Measurements from ENCODE around the gene GRB10. TPM values are rescaled to one million over a fixed set of nuclear protein-coding genes. Genes with fewer than 3 reads are reported as not detected.
A peak's percentile ranks its signal among the peaks of the same experiment; 100 is the strongest.

GRB10 gene
- 1 to 10 TPM; 5.9 to 8.4 TPM for total RNA-seq
- 2.8 TPM for polyA plus RNA-seq (2013, experiment 1 of 2)
- 5.4 TPM for polyA plus RNA-seq (2013, experiment 2 of 2)
- 3.2 to 54.7 (median 8.2) reads per million in 172 experiments for total RNA-seq

DNA sequence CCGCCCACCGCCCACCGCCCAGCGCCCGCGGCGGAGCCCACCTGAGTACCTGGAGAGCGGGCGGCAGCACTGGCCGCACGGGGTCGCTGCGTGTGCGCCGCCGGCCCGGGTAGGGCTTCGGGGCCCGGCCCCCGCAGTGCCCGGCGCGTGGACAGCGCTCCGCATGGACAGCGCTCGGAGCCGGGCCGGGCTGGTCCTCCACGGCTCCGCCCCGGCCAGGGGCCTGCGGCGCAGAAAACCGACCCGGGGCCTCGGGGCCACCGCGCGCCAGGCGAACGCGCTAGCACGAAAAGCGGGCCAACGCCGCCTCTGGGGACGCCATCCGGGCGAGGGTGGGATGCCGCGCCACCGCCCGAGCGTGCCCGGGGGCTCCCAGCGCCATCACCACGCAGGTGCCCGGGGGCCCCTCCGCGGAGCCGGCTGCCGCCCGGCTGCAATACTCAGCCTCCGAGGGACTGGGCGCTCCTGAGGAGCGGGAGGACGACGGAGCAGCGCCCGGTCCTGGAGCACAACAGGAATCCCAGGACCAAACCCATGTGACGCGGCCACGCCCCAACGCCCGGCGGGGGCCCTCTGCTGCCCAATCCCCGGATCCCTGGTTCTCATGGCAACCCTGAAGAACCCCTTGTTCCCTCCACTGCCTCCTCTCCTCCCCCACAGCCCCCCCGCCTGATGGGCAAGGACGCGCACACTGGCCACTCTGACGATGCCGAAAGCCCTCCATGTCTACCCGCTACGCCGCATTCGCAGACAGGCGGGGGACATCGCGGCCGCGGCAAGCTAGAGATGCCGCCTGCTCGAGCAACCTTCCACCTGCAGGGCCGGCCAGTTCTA is at the start of gene GRB10:
Gene GRB10, minus strand, starts transcription at position 522 of the 834 bp plus-strand sequence. CDS start 50,574 bp downstream, outside the sequence.
- H3K4me1 ChIP-seq (ENCODE audit: insufficient read depth, low read length) = peaks cover 16% of the 10 kb centered on the region
- H3K36me3 ChIP-seq (ENCODE audit: insufficient read depth, low read length) = no peaks in the 10 kb centered on the region
- Mint-ChIP-seq H3K27ac (peak within 1 kb of the TSS; percentile 71), H3K36me3 (ENCODE audit: low read depth) (no peaks in the 10 kb centered on the region), H3K4me3 (peak within 1 kb of the TSS; percentile 82), H3K27me3 (peaks cover 50% of the 10 kb centered on the region), H3K9me3 (peaks cover 3% of the 10 kb centered on the region), H3K4me1 (ENCODE audit: low read depth) (peaks cover 20% of the 10 kb centered on the region)
- POLR2A ChIA-PET = no interaction called here
- H3K27me3 ChIP-seq (ENCODE audit: control insufficient read depth in 1 of 2, insufficient read depth in 2 of 2, low read length in 2 of 2) = peaks cover 0 to 4% of the 10 kb centered on the region in 2 experiments
- peak in 4 of 14 experiments; percentile 2 to 47 (median 34) for DNase-seq
- intact Hi-C loops (cut with DNase I, micrococcal nuclease) = loop anchor here in 1 of 2 experiments (5.0 kb wide), 1 partner anchor 40 kb away; no protein-coding TSS in a partner anchor
- H3K27ac ChIP-seq (ENCODE audit: low read depth in 1 of 2, low read length in 2 of 2) = no peak within 1 kb of the TSS
- no peak for ATAC-seq (ENCODE audit: poor library complexity)
- H3K4me3 ChIP-seq (ENCODE audit: low read length) = peak within 1 kb of the TSS; percentile 52
- peaks cover 0 to 10% of the 10 kb centered on the region in 2 experiments for H3K9me3 ChIP-seq (ENCODE audit: control insufficient read depth in 1 of 2, insufficient read depth in 1 of 2, low read length in 2 of 2)
- TF ChIP-seq, protein P1, sequence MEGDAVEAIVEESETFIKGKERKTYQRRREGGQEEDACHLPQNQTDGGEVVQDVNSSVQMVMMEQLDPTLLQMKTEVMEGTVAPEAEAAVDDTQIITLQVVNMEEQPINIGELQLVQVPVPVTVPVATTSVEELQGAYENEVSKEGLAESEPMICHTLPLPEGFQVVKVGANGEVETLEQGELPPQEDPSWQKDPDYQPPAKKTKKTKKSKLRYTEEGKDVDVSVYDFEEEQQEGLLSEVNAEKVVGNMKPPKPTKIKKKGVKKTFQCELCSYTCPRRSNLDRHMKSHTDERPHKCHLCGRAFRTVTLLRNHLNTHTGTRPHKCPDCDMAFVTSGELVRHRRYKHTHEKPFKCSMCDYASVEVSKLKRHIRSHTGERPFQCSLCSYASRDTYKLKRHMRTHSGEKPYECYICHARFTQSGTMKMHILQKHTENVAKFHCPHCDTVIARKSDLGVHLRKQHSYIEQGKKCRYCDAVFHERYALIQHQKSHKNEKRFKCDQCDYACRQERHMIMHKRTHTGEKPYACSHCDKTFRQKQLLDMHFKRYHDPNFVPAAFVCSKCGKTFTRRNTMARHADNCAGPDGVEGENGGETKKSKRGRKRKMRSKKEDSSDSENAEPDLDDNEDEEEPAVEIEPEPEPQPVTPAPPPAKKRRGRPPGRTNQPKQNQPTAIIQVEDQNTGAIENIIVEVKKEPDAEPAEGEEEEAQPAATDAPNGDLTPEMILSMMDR (IDR thresholded peaks at IDR 0.05) = no peak
- CTCF ChIA-PET = no interaction called here

DNA sequence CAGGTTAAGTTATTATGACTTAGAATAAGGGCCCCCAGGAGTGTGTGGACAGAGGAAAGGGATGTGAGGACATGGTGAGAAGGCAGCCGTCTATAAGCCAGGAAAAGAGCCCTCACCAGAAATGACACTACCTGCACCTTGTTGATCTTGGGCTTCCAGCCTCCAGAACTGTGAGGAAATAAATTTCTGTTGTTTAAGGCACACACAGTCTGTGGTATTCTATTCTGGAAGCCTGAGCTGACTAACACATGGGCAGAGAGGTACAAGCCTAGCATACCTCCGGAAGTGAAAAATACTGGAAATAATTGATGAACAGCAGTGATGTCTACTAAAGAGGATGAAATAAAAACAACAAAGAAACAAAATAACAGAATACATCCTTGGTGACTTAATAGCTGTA is 46.1 kb upstream of the GRB10 start:
- ATAC-seq (ENCODE audit: poor library complexity) (no peak), DNase-seq (no peak)
- no peaks in the 10 kb centered on the region for H3K27me3 ChIP-seq (ENCODE audit: control insufficient read depth in 1 of 2, insufficient read depth in 2 of 2, low read length in 2 of 2)
- H3K27ac ChIP-seq (ENCODE audit: low read depth in 1 of 2, low read length in 2 of 2) = no peak overlapping the region
- H3K9me3 ChIP-seq (ENCODE audit: control insufficient read depth in 1 of 2, insufficient read depth in 1 of 2, low read length in 2 of 2) = no peaks in the 10 kb centered on the region
- Mint-ChIP-seq H3K9me3 (no peaks in the 10 kb centered on the region), H3K4me3 (no peak overlapping the region), H3K36me3 (ENCODE audit: low read depth) (no peaks in the 10 kb centered on the region), H3K4me1 (ENCODE audit: low read depth) (no peaks in the 10 kb centered on the region), H3K27ac (no peak overlapping the region), H3K27me3 (peaks cover 10% of the 10 kb centered on the region)
- no peaks in the 10 kb centered on the region for H3K36me3 ChIP-seq (ENCODE audit: insufficient read depth, low read length)
- no peak overlapping the region for H3K4me3 ChIP-seq (ENCODE audit: low read length)
- ChIA-PET CTCF (no interaction called here), POLR2A (no interaction called here)
- H3K4me1 ChIP-seq (ENCODE audit: insufficient read depth, low read length) = peaks cover 3% of the 10 kb centered on the region
- TF ChIP-seq, protein P1 (IDR thresholded peaks at IDR 0.05) = no peak
- intact Hi-C loops (cut with DNase I, micrococcal nuclease) = no loop called here

DNA sequence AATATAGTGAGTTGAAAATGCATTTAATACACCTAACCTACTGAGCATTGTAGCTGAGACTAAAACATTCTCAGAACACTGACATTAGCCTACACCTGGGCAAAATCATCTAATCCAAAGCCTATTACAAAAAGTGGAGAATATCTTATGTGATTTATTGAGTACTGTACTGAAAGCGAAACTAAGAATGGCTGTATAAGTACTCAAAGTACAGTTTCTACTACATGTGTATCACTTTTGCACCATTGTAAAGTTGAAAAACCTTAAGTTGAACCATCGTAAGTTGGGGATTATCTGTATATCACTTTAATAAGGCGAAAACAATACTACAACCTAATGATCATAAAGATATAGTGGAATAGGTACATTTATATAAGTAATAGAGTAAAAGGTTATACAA is 45.4 kb upstream of the GRB10 start:
- Mint-ChIP-seq H3K9me3 (no peaks in the 10 kb centered on the region), H3K4me3 (no peak overlapping the region), H3K4me1 (ENCODE audit: low read depth) (no peaks in the 10 kb centered on the region), H3K27me3 (peaks cover 4% of the 10 kb centered on the region), H3K27ac (no peak overlapping the region), H3K36me3 (ENCODE audit: low read depth) (no peaks in the 10 kb centered on the region)
- Histone ChIP-seq H3K9me3 (ENCODE audit: control insufficient read depth in 1 of 2, insufficient read depth in 1 of 2, low read length in 2 of 2) (no peaks in the 10 kb centered on the region), H3K4me3 (ENCODE audit: low read length) (no peak overlapping the region), H3K27ac (ENCODE audit: low read depth in 1 of 2, low read length in 2 of 2) (no peak overlapping the region), H3K4me1 (ENCODE audit: insufficient read depth, low read length) (peaks cover 3% of the 10 kb centered on the region), H3K36me3 (ENCODE audit: insufficient read depth, low read length) (no peaks in the 10 kb centered on the region), H3K27me3 (ENCODE audit: control insufficient read depth in 1 of 2, insufficient read depth in 2 of 2, low read length in 2 of 2) (no peaks in the 10 kb centered on the region)
- no peak for DNase-seq
- ATAC-seq (ENCODE audit: poor library complexity) = no peak
- ChIA-PET POLR2A (no interaction called here), CTCF (no interaction called here)
- TF ChIP-seq, protein P1 (IDR thresholded peaks at IDR 0.05) = no peak
- intact Hi-C loops (cut with DNase I, micrococcal nuclease) = no loop called here
